IPS-18c (cell line): ENCODE measurements around the gene DTHD1.

Experiments
- H3K4me3 ChIP-seq: 2 replicates; pipeline ENCODE4 v1.7.0; 2013; ENCODE audit warnings: low read depth, mild to moderate bottlenecking, low read length, moderate library complexity; ENCODE audit not compliant: insufficient read depth
- H3K9me3 ChIP-seq: one replicate; pipeline ENCODE4 v1.6.1; 2013; ENCODE audit warnings: mild to moderate bottlenecking, low read length, moderate library complexity; ENCODE audit not compliant: control insufficient read depth, insufficient read depth

Gene DTHD1

GRCh38 chr4:36301127-36301526, 19.7 kb downstream of the DTHD1 start:
- H3K9me3 ChIP-seq, result no peaks in the 10 kb centered on the region
- H3K4me3 ChIP-seq, result no peak overlapping the region

- H3K4me3 ChIP-seq, result no peak overlapping the region
- H3K9me3 ChIP-seq, result no peaks in the 10 kb centered on the region
These were observed 22.2 kb downstream of the DTHD1 start for GRCh38 chr4:36303426-36304137.

GRCh38 chr4:36304138-36304681, 22.8 kb downstream of the DTHD1 start:
- H3K4me3 ChIP-seq, result no peak overlapping the region
- H3K9me3 ChIP-seq, result no peaks in the 10 kb centered on the region

GRCh38 chr4:36308150-36308549, 26.7 kb downstream of the DTHD1 start:
- Histone ChIP-seq H3K4me3 (no peak overlapping the region), H3K9me3 (no peaks in the 10 kb centered on the region)

GRCh38 chr4:36310216-36310615, 28.8 kb downstream of the DTHD1 start:
- no peaks in the 10 kb centered on the region for H3K9me3 ChIP-seq
- no peak overlapping the region for H3K4me3 ChIP-seq

- no peaks in the 10 kb centered on the region for H3K9me3 ChIP-seq
- H3K4me3 ChIP-seq, result no peak overlapping the region
These were observed 29.4 kb downstream of the DTHD1 start for GRCh38 chr4:36310793-36311192.

GRCh38 chr4:36312511-36312910, 31.1 kb downstream of the DTHD1 start:
- H3K4me3 ChIP-seq, result no peak overlapping the region

GRCh38 chr4:36313301-36313700, 31.9 kb downstream of the DTHD1 start:
- no peak overlapping the region for H3K4me3 ChIP-seq
- H3K9me3 ChIP-seq, result no peaks in the 10 kb centered on the region

More at GRCh38 chr4:36312511-36312910, 31.1 kb downstream of the DTHD1 start:
- H3K9me3 ChIP-seq, result no peaks in the 10 kb centered on the region

GRCh38 chr4:36313703-36314102, 32.3 kb downstream of the DTHD1 start:
- no peak overlapping the region for H3K4me3 ChIP-seq
- H3K9me3 ChIP-seq, result no peaks in the 10 kb centered on the region

- no peaks in the 10 kb centered on the region for H3K9me3 ChIP-seq
- H3K4me3 ChIP-seq, result no peak overlapping the region
These were observed 35.2 kb downstream of the DTHD1 start for GRCh38 chr4:36316607-36317006.

GRCh38 chr4:36317721-36318120, 36.3 kb downstream of the DTHD1 start:
- Histone ChIP-seq H3K9me3 (no peaks in the 10 kb centered on the region), H3K4me3 (no peak overlapping the region)

GRCh38 chr4:36320117-36320896, 38.9 kb downstream of the DTHD1 start:
- H3K9me3 ChIP-seq, result no peaks in the 10 kb centered on the region
- H3K4me3 ChIP-seq, result no peak overlapping the region

- Histone ChIP-seq H3K4me3 (no peak overlapping the region), H3K9me3 (no peaks in the 10 kb centered on the region)
These were observed 39.8 kb downstream of the DTHD1 start for GRCh38 chr4:36321176-36321575.

GRCh38 chr4:36322921-36323354, 41.5 kb downstream of the DTHD1 start:
- no peaks in the 10 kb centered on the region for H3K9me3 ChIP-seq
- no peak overlapping the region for H3K4me3 ChIP-seq

GRCh38 chr4:36323816-36324419, 42.5 kb downstream of the DTHD1 start:
- no peak overlapping the region for H3K4me3 ChIP-seq
- H3K9me3 ChIP-seq, result no peaks in the 10 kb centered on the region

- H3K4me3 ChIP-seq, result no peak overlapping the region
- no peaks in the 10 kb centered on the region for H3K9me3 ChIP-seq
These were observed 43.4 kb downstream of the DTHD1 start for GRCh38 chr4:36324808-36325207.

- Histone ChIP-seq H3K4me3 (no peak overlapping the region), H3K9me3 (no peaks in the 10 kb centered on the region)
These were observed 44.1 kb downstream of the DTHD1 start for GRCh38 chr4:36325499-36325898.

- H3K9me3 ChIP-seq, result no peaks in the 10 kb centered on the region
- H3K4me3 ChIP-seq, result no peak overlapping the region
These were observed 44.5 kb downstream of the DTHD1 start for GRCh38 chr4:36325926-36326325.
